ENCODE results near the gene TMEM100.

Gene TMEM100

GRCh38 chr17:55743103-55743679 lies 20.5 kb upstream of the TMEM100 start:
- DNase-seq (ENCODE audit: low spot score) = no peak

DNA sequence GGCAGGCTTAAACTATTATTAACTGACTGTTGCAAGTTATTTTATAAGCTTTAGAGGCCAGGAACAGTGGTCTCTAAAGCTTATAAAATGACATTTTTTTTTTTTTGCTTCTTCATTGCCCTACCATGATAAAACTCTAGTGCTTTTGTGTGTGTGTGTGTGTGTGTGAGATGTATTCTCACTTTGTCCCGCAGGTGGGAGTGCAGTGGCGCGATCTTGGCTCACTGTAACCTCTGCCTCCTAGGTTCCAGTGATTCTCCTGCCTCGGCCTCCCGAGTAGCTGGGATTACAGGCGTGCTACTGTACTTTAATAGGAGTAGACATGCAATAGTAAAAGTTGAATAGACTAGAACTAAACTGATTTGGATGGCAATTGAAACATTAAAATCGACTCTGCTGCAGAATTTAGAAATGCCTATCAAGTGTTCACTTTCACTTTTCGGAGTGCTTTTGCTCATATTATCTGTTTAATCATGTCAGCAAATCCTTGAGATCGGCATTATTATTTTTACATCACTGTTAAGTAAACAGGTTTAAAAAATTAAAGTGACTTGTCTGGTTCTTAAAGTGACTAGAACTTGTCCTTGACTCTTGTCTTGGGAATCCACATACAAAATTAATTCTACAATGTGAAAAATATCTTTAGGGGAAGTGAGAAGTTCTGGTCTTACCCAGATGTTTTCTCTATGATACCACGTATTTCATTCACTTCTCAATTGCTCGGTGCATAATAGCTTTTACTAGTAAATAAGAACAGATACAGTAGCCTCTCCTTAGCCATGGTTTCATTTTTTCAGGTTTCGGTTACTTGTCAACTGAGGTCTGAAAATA lies 19.8 kb upstream of the TMEM100 start:
- DNase-seq (ENCODE audit: low spot score) = no peak

DNA sequence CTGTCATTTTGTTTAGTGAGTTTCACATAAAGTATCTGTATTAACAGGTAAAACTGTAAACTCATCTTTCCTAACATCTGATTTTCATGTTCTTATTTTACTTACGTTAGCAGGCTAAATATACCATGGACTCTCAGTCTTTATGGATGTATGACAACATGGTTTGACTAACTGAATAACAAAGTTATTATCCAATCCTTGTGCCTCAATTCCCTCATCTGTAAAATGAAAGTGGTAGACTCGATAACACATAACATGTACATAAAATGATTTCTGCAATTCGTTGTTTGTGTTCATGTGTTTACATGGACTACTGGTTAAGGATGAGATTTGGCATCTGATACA lies 18.7 kb upstream of the TMEM100 start:
- no peak for DNase-seq (ENCODE audit: low spot score)

GRCh38 chr17:55740511-55741355 lies 18.1 kb upstream of the TMEM100 start:
- DNase-seq (ENCODE audit: low spot score) = no peak

GRCh38 chr17:55737976-55738501 lies 15.4 kb upstream of the TMEM100 start:
- no peak for DNase-seq (ENCODE audit: low spot score)

DNA sequence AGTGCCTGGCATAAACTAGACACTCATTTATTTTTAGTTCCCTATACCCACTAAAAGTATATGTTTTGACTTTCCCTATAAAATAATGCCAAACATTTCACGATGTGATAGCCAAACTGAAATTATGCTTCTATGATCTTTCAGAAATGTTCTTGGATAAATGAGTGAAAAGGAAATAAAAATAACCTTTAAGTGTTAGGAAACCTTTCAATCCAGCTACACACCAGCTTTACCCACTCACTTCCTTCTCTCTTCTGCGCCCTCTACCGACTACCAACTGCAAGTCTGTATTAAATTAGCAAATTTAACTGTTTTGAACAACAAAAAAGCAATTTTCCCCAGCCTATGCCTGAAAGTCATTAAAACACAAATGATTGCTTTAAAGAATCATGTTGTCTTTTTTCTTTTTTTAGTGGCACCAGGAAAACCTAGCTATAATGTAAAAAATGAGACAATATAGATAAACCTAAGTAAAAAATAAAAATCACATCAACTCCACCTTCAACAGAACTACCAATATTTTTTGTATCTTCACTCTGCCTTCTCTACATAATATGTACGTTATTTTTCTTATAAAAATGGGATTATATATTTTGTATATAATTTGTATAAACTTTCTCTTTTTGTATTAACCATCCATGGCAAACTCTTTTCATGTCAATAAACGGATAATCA lies 13.2 kb upstream of the TMEM100 start:
- peak; percentile 21 for DNase-seq (ENCODE audit: low spot score)

DNA sequence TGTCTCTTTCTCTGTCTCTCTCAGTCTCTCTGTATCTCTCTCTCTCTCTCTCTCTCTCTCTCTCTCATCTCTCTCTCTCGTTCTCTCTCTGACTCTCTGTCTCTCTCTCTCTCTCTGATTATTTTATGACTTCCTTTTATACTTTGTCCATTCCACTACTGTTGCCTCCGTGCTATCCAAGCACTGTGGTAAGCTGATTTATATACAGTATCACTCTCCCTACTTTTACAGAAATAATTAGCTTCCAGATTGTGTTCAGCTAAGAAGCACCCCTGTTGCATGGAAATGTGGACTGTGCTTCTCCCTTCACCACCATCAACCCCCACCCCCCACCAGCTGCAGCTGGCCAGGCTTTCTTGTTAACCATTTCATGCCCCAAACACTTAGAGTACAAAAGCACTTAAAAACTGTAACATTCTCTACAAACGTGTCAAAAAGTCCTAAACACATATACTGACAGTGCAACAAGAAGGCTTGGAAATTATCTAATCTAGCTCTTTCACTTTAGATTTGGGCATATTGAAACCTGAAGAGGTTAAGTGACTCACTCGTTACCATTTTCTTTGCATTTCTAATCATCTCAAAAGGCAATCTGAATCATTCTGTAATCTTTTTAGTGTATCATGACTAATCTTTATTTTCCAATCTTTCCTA lies 11.6 kb upstream of the TMEM100 start:
- DNase-seq (ENCODE audit: low spot score) = no peak

- no peak for DNase-seq (ENCODE audit: low spot score)
Observed at GRCh38 chr17:55731586-55732250, 9.1 kb upstream of the TMEM100 start.

DNA sequence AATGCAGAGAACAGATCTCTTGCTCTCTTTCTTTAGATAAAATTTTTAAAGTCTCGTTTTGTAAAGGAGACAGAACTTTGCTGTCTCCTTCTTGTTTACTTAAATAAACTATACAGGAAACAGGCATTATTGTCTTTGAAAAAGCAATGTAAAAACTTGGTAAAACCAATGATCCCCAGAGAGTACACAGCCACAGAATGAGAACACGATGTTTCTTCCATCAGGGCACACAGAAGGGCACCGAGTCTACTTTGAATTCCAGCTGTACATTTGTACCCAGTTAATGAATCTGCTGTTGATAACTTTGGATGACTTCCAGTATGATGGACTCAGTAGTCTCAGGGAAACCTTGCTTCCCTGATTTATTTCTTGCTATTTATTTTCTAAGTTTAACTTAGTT lies 8.1 kb upstream of the TMEM100 start:
- no peak for DNase-seq (ENCODE audit: low spot score)

DNA sequence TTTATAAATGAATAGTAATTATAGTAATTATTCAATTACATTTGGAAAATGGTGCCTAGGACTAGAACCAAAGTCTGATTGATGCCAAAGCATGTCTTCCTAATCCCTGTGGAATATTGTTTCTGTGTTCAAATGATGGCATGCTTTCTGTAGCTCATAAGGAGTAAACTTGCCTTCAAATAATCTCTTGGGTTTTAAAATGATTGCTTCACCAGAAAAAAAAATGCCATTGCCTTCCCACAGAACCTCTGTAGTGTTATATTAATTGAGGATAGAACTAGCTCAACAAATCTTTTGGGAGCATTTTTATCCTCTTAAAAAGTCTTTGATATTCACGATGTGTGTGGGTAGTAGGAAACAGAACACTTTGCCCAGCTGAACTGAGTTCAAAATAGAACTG lies 7.7 kb upstream of the TMEM100 start:
- no peak for DNase-seq (ENCODE audit: low spot score)

- no peak for DNase-seq (ENCODE audit: low spot score)
Observed at GRCh38 chr17:55729484-55729883, 6.8 kb upstream of the TMEM100 start.

DNA sequence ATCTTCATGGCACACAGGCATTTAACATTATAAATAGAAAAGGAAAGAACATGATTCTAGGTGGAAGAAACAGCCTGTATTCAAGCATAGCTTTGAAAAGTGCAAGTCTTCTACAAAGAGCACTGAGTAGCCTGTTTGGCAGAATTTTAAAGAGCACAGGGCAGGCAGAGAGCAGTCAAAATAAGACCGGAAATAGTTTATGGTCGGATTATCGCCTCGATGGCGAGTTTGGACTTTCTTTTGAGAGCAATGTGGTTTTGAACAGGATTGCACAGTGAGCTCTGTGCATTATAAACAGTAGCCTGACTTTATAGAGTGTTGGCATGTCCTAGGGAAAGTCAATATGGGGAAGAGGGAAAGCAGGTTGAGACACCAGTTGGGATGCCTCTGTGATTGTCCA lies 6.2 kb upstream of the TMEM100 start:
- DNase-seq (ENCODE audit: low spot score) = no peak

DNA sequence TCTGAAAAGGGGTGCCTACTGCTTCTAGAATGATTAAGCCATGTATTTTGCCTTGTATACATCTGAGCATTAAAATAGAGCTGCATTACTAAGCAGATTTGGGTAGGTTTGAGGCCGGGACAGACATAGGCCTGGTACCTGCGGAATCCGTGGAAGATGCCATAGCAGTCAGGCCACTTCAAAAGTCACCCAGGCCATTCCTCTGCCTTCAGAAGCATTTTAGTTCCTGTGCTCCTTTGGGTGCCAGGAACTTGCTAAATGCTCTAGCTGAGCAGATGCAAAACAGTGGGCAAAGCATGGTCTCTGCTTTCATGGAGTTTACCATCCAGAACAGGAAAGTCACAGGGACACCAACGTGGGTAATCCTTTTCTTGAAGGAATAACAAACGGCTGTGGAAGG lies 5.7 kb upstream of the TMEM100 start:
- no peak for DNase-seq (ENCODE audit: low spot score)

GRCh38 chr17:55727920-55728319 lies 5.3 kb upstream of the TMEM100 start:
- DNase-seq (ENCODE audit: low spot score) = no peak

GRCh38 chr17:55727275-55727674 lies 4.6 kb upstream of the TMEM100 start:
- DNase-seq (ENCODE audit: low spot score) = no peak

DNA sequence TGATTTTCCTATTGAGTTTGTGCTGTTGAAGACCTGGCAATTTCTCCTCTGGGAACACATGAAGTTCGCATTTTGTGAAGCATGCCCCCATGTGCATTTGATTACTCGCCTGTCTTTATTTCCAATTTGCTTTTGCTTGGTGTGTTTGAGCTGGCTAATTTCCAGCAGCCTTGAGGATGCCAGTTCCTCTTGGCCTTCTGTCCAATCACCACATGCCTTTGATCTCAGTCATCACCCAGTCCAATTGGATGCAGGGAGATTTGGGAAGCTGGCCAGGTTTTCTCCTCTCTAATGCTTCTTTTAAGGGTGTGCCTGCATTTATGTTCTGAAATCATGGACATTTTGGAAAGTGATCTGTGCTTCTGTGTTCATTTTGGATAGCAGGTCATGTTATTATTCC lies 3.8 kb upstream of the TMEM100 start:
- no peak for DNase-seq (ENCODE audit: low spot score)

GRCh38 chr17:55723488-55723848 lies 804 bp upstream of the TMEM100 start:
- DNase-seq (ENCODE audit: low spot score) = no peak

DNA sequence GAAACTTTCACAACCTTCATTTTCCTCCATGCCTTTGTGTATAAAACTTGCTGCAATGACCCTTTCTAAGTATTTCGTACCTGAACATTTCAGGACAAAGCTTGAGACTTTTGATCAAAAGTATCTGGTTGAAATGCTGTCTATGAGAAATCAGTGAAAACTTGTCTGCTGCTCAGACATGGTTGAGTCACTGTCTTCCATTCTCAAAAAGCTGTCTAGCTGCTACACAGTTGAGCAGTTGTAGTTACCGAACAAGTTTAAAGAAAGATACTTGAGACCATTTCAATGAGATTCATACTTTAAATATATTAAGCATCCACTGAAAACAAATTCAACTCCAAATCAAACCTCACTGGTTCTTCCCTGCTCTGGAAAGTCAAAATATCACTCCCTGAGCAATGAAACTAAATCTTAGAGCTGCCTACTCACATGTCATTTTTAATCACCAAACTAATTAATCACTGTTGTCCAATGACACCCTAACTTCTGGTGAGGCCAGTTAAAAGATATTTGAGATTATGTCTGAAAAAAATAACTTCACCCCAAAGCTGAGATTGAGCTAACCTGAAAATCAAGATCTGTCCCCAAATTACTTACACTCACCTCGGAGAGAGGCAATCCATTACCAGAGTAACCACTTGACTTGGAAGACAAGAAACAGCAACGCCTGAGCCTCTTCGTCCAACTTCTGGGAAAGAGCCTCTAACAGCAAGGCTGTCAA lies 488 bp downstream of the TMEM100 start:
- no peak for DNase-seq (ENCODE audit: low spot score)

- DNase-seq (ENCODE audit: low spot score) = no peak
Observed at GRCh38 chr17:55720919-55721836, 1.5 kb downstream of the TMEM100 start.
